Osteoblast (primary cell): ENCODE data around the gene DNAH8. TPM values are rescaled to one million over a fixed set of nuclear protein-coding genes. Genes with fewer than 3 reads are reported as not detected.

ENCODE experiments used
- DNase-seq: peaks from one replicate; pipeline ENCODE4 v3.0.0; 2011; ENCODE audit warnings: low spot score, mixed read lengths; ENCODE audit not compliant: insufficient read length; ENCODE audit errors: missing footprints
- H2AFZ ChIP-seq: 2 replicates; pipeline ENCODE4 v1.6.0; 2011; ENCODE audit warnings: mild to moderate bottlenecking, low read length
- H3K27ac ChIP-seq: 2 replicates; pipeline ENCODE4 v1.5.1; 2011; ENCODE audit warnings: mild to moderate bottlenecking, low read depth, low read length, moderate library complexity
- H3K27me3 ChIP-seq: 2 replicates; pipeline ENCODE4 v1.6.0; 2012; ENCODE audit warnings: mild to moderate bottlenecking, control low read depth, inconsistent platforms, low read length, moderate library complexity; ENCODE audit not compliant: insufficient read depth
- H3K36me3 ChIP-seq: 2 replicates; pipeline ENCODE4 v1.5.1; 2011; ENCODE audit warnings: mild to moderate bottlenecking, low read length, control low read depth, moderate library complexity; ENCODE audit not compliant: insufficient read depth
- H3K4me1 ChIP-seq: 2 replicates; pipeline ENCODE4 v1.5.1; 2011; ENCODE audit warnings: mild to moderate bottlenecking, low read length, control low read depth, moderate library complexity; ENCODE audit not compliant: insufficient read depth
- H3K4me2 ChIP-seq: 2 replicates; pipeline ENCODE4 v1.6.0; 2011; ENCODE audit warnings: mild to moderate bottlenecking, low read length; ENCODE audit not compliant: insufficient read depth
- H3K4me3 ChIP-seq: fragments of 200-600 bp; sonication (generic); 3 replicates; pipeline ENCODE4 v1.5.1; 2012; ENCODE audit warnings: mild to moderate bottlenecking, low read length, inconsistent platforms; ENCODE audit not compliant: insufficient read depth
- H3K79me2 ChIP-seq: 2 replicates; pipeline ENCODE4 v1.6.0; 2012; ENCODE audit warnings: mild to moderate bottlenecking, low read length, control low read depth, inconsistent platforms; ENCODE audit not compliant: insufficient read depth
- H3K9me3 ChIP-seq: 2 replicates; pipeline ENCODE4 v1.5.1; 2011; ENCODE audit warnings: low read depth, low read length, control low read depth
- H4K20me1 ChIP-seq: 2 replicates; pipeline ENCODE4 v1.6.0; 2012; ENCODE audit warnings: mild to moderate bottlenecking, low read length, control low read depth; ENCODE audit not compliant: insufficient read depth
- total RNA-seq: library from RNA; depleted of rRNA; stranded (reverse); fragments of >200 nt; gene quantifications from 2 replicates; pipeline ENCODE4 v1.2.3, GENCODE V29; 2012
- TF ChIP-seq, protein P1 (sequence below): IDR thresholded peaks from 2 replicates; pipeline ENCODE4 v1.5.1; 2011; ENCODE audit warnings: mild to moderate bottlenecking, low read depth, low read length, moderate library complexity; ENCODE audit errors: extremely low read depth

Gene DNAH8
- total RNA-seq, 1 donor = 0.36 TPM

DNA sequence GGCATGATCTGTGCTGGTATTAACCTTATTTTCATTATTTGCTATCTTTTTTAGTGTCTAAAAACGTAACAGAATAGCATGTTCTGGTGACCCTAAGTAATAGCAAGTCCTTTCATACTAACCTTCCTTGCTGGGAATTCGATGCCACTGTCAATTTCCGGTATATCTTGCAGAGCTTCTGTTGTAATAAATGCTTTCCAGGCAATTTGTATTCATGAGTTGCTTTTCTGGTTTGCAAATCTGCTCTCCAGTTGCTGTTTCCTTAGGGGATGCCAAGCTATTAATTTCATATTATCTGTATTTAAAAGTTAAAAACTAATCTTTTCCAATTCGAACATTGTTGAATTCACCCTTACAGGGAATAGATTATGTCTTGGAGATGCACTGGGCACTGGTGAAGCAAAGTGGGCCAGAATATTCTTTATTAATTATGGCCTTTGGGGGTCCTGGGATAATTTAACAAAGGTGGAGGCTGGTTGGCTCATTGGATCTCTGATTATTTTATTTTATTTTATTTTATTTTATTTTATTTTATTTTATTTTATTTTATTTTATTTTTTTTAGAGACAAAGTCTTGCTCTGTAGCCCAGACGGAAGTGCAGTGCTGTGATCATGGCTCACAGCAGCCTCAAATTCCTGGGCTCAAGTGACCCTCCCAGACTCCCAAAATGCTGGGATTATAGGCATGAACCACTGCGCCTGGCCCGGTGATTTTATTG lies 209.8 kb downstream of the DNAH8 start:
- no peaks in the 10 kb centered on the region for H4K20me1 ChIP-seq
- no peak overlapping the region for H2AFZ ChIP-seq
- no peak overlapping the region for H3K27ac ChIP-seq
- no peaks in the 10 kb centered on the region for H3K9me3 ChIP-seq
- H3K4me3 ChIP-seq = no peak overlapping the region
- no peak for DNase-seq
- no peaks in the 10 kb centered on the region for H3K4me1 ChIP-seq
- H3K27me3 ChIP-seq = no peaks in the 10 kb centered on the region
- no peaks in the 10 kb centered on the region for H3K36me3 ChIP-seq
- no peaks in the 10 kb centered on the region for H3K79me2 ChIP-seq
- TF ChIP-seq, protein P1, sequence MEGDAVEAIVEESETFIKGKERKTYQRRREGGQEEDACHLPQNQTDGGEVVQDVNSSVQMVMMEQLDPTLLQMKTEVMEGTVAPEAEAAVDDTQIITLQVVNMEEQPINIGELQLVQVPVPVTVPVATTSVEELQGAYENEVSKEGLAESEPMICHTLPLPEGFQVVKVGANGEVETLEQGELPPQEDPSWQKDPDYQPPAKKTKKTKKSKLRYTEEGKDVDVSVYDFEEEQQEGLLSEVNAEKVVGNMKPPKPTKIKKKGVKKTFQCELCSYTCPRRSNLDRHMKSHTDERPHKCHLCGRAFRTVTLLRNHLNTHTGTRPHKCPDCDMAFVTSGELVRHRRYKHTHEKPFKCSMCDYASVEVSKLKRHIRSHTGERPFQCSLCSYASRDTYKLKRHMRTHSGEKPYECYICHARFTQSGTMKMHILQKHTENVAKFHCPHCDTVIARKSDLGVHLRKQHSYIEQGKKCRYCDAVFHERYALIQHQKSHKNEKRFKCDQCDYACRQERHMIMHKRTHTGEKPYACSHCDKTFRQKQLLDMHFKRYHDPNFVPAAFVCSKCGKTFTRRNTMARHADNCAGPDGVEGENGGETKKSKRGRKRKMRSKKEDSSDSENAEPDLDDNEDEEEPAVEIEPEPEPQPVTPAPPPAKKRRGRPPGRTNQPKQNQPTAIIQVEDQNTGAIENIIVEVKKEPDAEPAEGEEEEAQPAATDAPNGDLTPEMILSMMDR = no peak
- no peak overlapping the region for H3K4me2 ChIP-seq

DNA sequence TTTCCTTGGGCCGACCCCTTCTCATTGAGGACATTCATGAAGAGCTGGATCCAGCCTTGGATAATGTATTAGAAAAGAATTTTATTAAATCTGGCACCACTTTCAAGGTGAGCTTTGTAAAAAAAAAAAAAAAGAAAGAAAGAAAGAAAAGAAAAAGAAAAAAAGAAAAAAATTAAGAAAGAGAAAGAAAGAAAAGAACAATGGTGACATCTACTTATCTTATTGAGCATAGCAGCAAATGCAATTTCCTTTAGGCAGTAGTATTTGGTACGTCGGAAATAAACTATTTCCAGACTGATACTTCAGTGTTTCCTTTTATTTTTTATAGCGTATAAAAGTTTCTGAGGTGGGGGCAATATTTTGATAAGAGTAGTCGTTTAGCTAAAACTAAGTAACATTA lies 214.4 kb downstream of the DNAH8 start:
- H3K27me3 ChIP-seq = no peaks in the 10 kb centered on the region
- no peaks in the 10 kb centered on the region for H3K9me3 ChIP-seq
- H3K4me1 ChIP-seq = no peaks in the 10 kb centered on the region
- H3K4me2 ChIP-seq = no peak overlapping the region
- TF ChIP-seq, protein P1 = no peak
- H3K4me3 ChIP-seq = no peak overlapping the region
- H4K20me1 ChIP-seq = no peaks in the 10 kb centered on the region
- no peak for DNase-seq
- H2AFZ ChIP-seq = no peak overlapping the region
- H3K36me3 ChIP-seq = no peaks in the 10 kb centered on the region
- H3K27ac ChIP-seq = no peak overlapping the region
- H3K79me2 ChIP-seq = no peaks in the 10 kb centered on the region

DNA sequence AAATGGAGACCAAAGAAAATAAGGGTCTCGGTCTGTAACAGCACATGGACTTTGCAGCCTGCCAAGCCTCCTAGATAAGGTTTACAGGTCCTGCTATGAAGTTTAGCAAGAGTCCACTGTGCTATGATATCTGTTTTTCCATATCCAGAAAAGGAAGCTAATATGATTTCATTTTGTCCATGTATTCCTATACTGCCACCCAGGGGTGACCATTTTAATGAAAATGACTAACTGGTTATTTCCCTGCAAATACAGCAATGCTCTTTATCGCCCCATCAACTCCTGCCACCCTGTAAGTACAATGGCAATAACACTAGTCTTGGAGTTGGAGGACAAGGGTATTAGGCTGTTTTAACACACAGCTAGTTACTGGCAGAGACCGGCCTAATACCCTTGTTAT lies 218.3 kb downstream of the DNAH8 start:
- no peaks in the 10 kb centered on the region for H4K20me1 ChIP-seq
- TF ChIP-seq, protein P1 = peak; percentile 39
- H3K27me3 ChIP-seq = no peaks in the 10 kb centered on the region
- no peaks in the 10 kb centered on the region for H3K4me1 ChIP-seq
- H3K27ac ChIP-seq = no peak overlapping the region
- no peak overlapping the region for H3K4me2 ChIP-seq
- H3K9me3 ChIP-seq = no peaks in the 10 kb centered on the region
- no peaks in the 10 kb centered on the region for H3K36me3 ChIP-seq
- H3K4me3 ChIP-seq = no peak overlapping the region
- no peaks in the 10 kb centered on the region for H3K79me2 ChIP-seq
- no peak for DNase-seq
- no peak overlapping the region for H2AFZ ChIP-seq

DNA sequence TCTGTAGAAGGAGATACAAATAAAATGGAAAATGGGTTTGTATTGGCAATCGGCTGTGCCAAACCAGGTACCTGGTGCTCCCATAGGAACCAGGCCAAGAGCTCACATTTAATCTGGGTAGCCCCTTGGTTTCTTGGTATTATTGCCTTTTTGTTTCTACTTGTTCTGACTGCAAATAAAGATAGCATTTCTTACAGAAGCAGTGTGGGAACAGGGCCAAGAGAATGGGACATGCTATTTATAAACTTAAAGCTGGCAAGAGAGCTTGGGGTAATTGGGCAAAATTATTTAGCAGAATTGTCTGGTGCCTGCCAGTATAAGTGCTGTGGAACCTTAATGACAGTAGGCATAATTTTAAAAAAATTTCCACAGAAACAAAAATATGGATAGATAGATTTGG lies 219.9 kb downstream of the DNAH8 start:
- Histone ChIP-seq H3K4me2 (no peak overlapping the region), H4K20me1 (no peaks in the 10 kb centered on the region), H3K9me3 (no peaks in the 10 kb centered on the region), H3K4me1 (no peaks in the 10 kb centered on the region), H3K27ac (no peak overlapping the region), H3K27me3 (no peaks in the 10 kb centered on the region), H3K4me3 (no peak overlapping the region), H2AFZ (no peak overlapping the region), H3K79me2 (no peaks in the 10 kb centered on the region), H3K36me3 (no peaks in the 10 kb centered on the region)
- TF ChIP-seq, protein P1 = no peak
- DNase-seq = no peak
